ENCODE measurements around the gene DUSP19.

The DUSP19 gene

GRCh38 chr2:183126635-183127034 is 48.1 kb downstream of the DUSP19 start:
- DNase-seq = no peak

GRCh38 chr2:183134016-183134415 is 55.5 kb downstream of the DUSP19 start:
- no peak for DNase-seq

- no peak for DNase-seq
These were observed 70.4 kb downstream of the DUSP19 start for GRCh38 chr2:183148955-183149354.

- DNase-seq = no peak
These were observed 70.9 kb downstream of the DUSP19 start for GRCh38 chr2:183149489-183149888.

Measured in NCI-H226 (cell line).